Spinal cord (tissue), 10 donors: ENCODE data around the gene SIRT3. TPM values are rescaled to one million over a fixed set of nuclear protein-coding genes. Genes with fewer than 3 reads are reported as not detected.
"Not testable (repeated sequence)": the region's sequence is repeated elsewhere in the genome, so short reads cannot be mapped to it uniquely, and the experiment has no call there.

ENCODE experiments used
- DNase-seq, 6 donors: peaks; one replicate each; pipeline versions ENCODE4 v3.0.0 to v3.0.0-alpha.2; 2013 to 2015; ENCODE audit warnings: low spot score in 6 of 6, low read depth in 4 of 6
- H3K27ac ChIP-seq: one replicate; pipeline ENCODE4 v1.5.1; 2013; ENCODE audit warnings: low read depth, low read length, control low read depth
- H3K27me3 ChIP-seq: one replicate; pipeline ENCODE4 v1.6.1; 2013; ENCODE audit warnings: low read length; ENCODE audit not compliant: control insufficient read depth, insufficient read depth
- H3K36me3 ChIP-seq: one replicate; pipeline ENCODE4 v1.6.1; 2013; ENCODE audit warnings: low read length; ENCODE audit not compliant: control insufficient read depth, insufficient read depth
- H3K4me1 ChIP-seq: one replicate; pipeline ENCODE4 v1.6.1; 2013; ENCODE audit warnings: low read length; ENCODE audit not compliant: control insufficient read depth, insufficient read depth
- H3K4me3 ChIP-seq: one replicate; pipeline ENCODE4 v1.5.1; 2013; ENCODE audit warnings: low read depth, low read length, control low read depth
- H3K9me3 ChIP-seq: one replicate; pipeline ENCODE4 v1.6.1; 2013; ENCODE audit warnings: low read length; ENCODE audit not compliant: control insufficient read depth, insufficient read depth
- WGBS: methylation state at CpG from one replicate; pipeline ENCODE4 v1.1.5; 2013; ENCODE audit warnings: missing lambda C conversion rate; ENCODE audit not compliant: insufficient coverage; 5-methylcytosine and 5-hydroxymethylcytosine counted together
- polyA plus RNA-seq, 2 donors: library from polyadenylated mRNA; unstranded; fragments of 120-200 nt; gene quantifications; one replicate each; pipeline ENCODE4 v1.2.1, GENCODE V29; 2013; ENCODE audit not compliant: insufficient read length in 2 of 2
- total RNA-seq, 2 donors: library from RNA; depleted of rRNA in 1 of 2; stranded (reverse); fragments of 120-200 nt in 1 of 2; fragments of >200 nt in 1 of 2; gene quantifications; one replicate each; pipeline versions ENCODE4 v1.2.3 to v1.2.4, GENCODE V29; 2013 to 2014
- donor health status: healthy.

Gene SIRT3
- total and polyA plus RNA-seq, 4 donors: 15.3 to 58.0 (median 34.5) TPM

DNA sequence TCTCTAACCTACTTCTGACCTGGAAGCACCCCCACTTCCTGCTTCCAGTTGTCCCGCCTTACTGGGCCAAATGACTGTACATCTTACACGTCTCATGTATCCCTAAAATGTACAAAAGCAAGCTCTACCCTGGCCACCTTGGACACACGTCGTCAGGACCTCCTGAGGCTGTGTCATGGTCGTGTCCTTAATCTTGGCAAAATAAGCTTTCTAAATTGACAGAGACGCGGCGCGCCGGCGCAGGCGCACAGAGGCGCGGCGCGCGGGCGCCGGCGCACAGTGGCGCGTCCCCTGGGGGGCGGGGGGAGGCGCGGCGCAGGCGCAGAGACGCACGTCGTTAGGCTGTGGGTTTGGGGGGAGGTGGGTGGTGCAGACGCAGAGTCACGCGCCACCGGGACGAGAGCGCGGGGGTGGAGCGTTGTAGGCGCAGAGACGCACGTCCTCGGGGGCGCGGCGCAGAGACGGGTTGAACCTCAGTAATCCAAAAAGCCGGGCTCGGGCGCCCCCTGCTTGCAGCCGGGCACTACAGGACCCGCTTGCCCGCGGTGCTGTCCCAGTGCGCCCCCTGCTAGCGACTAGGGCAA is 46.9 kb downstream of the SIRT3 start:
- H3K27me3 ChIP-seq, H3K9me3 ChIP-seq, H3K36me3 ChIP-seq, H3K4me1 ChIP-seq, H3K27ac ChIP-seq, H3K4me3 ChIP-seq: not testable (repeated sequence)
- 49% methylated on average over 14 of the region's 55 CpGs for WGBS
- peak in 1 of 6 donors; percentile 54 for DNase-seq

DNA sequence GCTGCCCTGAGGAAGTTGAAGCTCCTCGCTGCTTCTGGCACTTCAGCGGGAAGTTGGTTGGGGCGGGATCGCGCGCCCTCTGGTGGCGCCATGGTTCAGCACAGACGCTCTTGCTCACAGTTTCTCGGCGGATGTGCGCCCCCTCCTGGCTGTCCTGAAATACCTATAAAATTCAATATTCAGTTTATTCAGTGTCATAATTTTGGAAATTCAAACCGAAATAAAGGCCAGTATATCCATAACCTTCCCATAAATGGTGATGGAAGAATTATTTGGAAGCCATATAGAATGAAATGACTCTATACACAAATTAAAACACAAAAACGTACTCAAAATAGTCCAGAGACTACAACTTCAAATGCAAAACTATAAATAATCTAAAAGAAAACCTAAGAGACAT is 55.9 kb downstream of the SIRT3 start:
- not testable (repeated sequence) for DNase-seq, H3K4me1 ChIP-seq, H3K9me3 ChIP-seq, H3K4me3 ChIP-seq, H3K36me3 ChIP-seq, H3K27ac ChIP-seq, H3K27me3 ChIP-seq
- no CpG with 5 or more reads among the region's 13 CpGs for WGBS

Other genes starting within 250 kb of the SIRT3 start
- not detected for gene SCGB1C1, start 43.3 kb downstream of the SIRT3 start, total RNA-seq
- not detected for gene SCGB1C1, start 43.3 kb downstream of the SIRT3 start, polyA plus RNA-seq
- 10 to 100 TPM; 11.2 to 16.1 TPM for gene BET1L, start 28.9 kb downstream of the SIRT3 start, total RNA-seq
- gene BET1L, start 28.9 kb downstream of the SIRT3 start, polyA plus RNA-seq: 10 to 100 TPM; 26.3 to 31.2 TPM
- 100 to 1,000 TPM in 1 of 2 donors, 10 to 100 TPM in 1; 93.1 to 118 TPM for gene RIC8A, start 28.6 kb downstream of the SIRT3 start, total RNA-seq
- 100 to 1,000 TPM in 1 of 2 donors, 10 to 100 TPM in 1; 96.4 to 105 TPM for gene RIC8A, start 28.6 kb downstream of the SIRT3 start, polyA plus RNA-seq
- 10 to 100 TPM; 93.5 to 95.0 TPM for gene PSMD13, start 634 bp upstream of the SIRT3 start, total RNA-seq
- 100 to 1,000 TPM; 134 to 160 TPM for gene PSMD13, start 634 bp upstream of the SIRT3 start, polyA plus RNA-seq
- not detected for gene NLRP6, start 42.1 kb upstream of the SIRT3 start, total RNA-seq
- gene NLRP6, start 42.1 kb upstream of the SIRT3 start, polyA plus RNA-seq: not detected
- 10 to 100 TPM in 1 of 2 donors, 1 to 10 TPM in 1; 3.9 to 15.9 TPM for gene PGGHG, start 52.8 kb upstream of the SIRT3 start, total RNA-seq
- 1 to 10 TPM; 5.9 to 6.5 TPM for gene PGGHG, start 52.8 kb upstream of the SIRT3 start, polyA plus RNA-seq
- gene IFITM5, start 63.2 kb upstream of the SIRT3 start, total RNA-seq: not detected
- under 1 TPM in 1 of 2 donors, not detected in 1; 0.29 TPM for gene IFITM5, start 63.2 kb upstream of the SIRT3 start, polyA plus RNA-seq
- gene IFITM2, start 71.5 kb upstream of the SIRT3 start, total RNA-seq: 100 to 1,000 TPM in 1 of 2 donors, 10 to 100 TPM in 1; 26.3 to 132 TPM
- gene IFITM2, start 71.5 kb upstream of the SIRT3 start, polyA plus RNA-seq: 10 to 100 TPM; 58.4 to 59.4 TPM
- 100 to 1,000 TPM in 1 of 2 donors, 10 to 100 TPM in 1; 23.1 to 125 TPM for gene IFITM1, start 77.7 kb upstream of the SIRT3 start, total RNA-seq
- 10 to 100 TPM; 18.0 to 29.2 TPM for gene IFITM1, start 77.7 kb upstream of the SIRT3 start, polyA plus RNA-seq
- 100 to 1,000 TPM in 1 of 2 donors, 10 to 100 TPM in 1; 26.2 to 217 TPM for gene IFITM3, start 84.5 kb upstream of the SIRT3 start, total RNA-seq
- 100 to 1,000 TPM; 121 to 179 TPM for gene IFITM3, start 84.5 kb upstream of the SIRT3 start, polyA plus RNA-seq
- gene B4GALNT4, start 133.2 kb upstream of the SIRT3 start, total RNA-seq: 10 to 100 TPM; 27.0 to 67.1 TPM
- gene B4GALNT4, start 133.2 kb upstream of the SIRT3 start, polyA plus RNA-seq: 100 to 1,000 TPM; 182 to 192 TPM
- gene PKP3, start 157.9 kb upstream of the SIRT3 start, total RNA-seq: under 1 TPM; 0.61 to 0.69 TPM
- 1 to 10 TPM in 1 of 2 donors, under 1 TPM in 1; 0.77 to 1.3 TPM for gene PKP3, start 157.9 kb upstream of the SIRT3 start, polyA plus RNA-seq
- gene SIGIRR, start 178.7 kb upstream of the SIRT3 start, total RNA-seq: 10 to 100 TPM; 10.6 to 42.5 TPM
- 10 to 100 TPM; 41.2 to 56.4 TPM for gene SIGIRR, start 178.7 kb upstream of the SIRT3 start, polyA plus RNA-seq
- under 1 TPM in 1 of 2 donors, not detected in 1; 0.22 TPM for gene ANO9, start 205.7 kb upstream of the SIRT3 start, total RNA-seq
- under 1 TPM; 0.10 to 0.53 TPM for gene ANO9, start 205.7 kb upstream of the SIRT3 start, polyA plus RNA-seq
- 10 to 100 TPM; 17.9 to 30.7 TPM for gene PTDSS2, start 213.9 kb upstream of the SIRT3 start, total RNA-seq
- gene PTDSS2, start 213.9 kb upstream of the SIRT3 start, polyA plus RNA-seq: 10 to 100 TPM; 49.6 to 62.7 TPM